Fibroblast of the aortic adventitia (primary cell): ENCODE measurements around the gene CFAP91. TPM values are rescaled to one million over a fixed set of nuclear protein-coding genes. Genes with fewer than 3 reads are reported as not detected.
A peak's percentile ranks its signal among the peaks of the same experiment; 100 is the strongest.

Experiments used
- DNase-seq: peaks from one replicate; pipeline ENCODE4 v3.0.0-alpha.2; 2010; ENCODE audit warnings: low read depth
- H3K4me3 ChIP-seq: 2 replicates; pipeline ENCODE4 v1.5.1; 2011; ENCODE audit warnings: low read depth, mild to moderate bottlenecking, control low read depth, low read length, moderate library complexity
- total RNA-seq: library from RNA; depleted of rRNA; stranded (reverse); fragments of >200 nt; gene quantifications from 2 replicates; pipeline ENCODE4 v1.2.3, GENCODE V29; 2012; ENCODE audit warnings: low replicate concordance
- TF ChIP-seq, protein P1 (sequence below): IDR thresholded peaks from 2 replicates; pipeline ENCODE4 v1.5.1; 2011; ENCODE audit warnings: mild to moderate bottlenecking, low read length, control low read depth, inconsistent platforms; ENCODE audit not compliant: insufficient read depth

Gene CFAP91
- total RNA-seq, 1 donor, result 0.81 TPM

DNA sequence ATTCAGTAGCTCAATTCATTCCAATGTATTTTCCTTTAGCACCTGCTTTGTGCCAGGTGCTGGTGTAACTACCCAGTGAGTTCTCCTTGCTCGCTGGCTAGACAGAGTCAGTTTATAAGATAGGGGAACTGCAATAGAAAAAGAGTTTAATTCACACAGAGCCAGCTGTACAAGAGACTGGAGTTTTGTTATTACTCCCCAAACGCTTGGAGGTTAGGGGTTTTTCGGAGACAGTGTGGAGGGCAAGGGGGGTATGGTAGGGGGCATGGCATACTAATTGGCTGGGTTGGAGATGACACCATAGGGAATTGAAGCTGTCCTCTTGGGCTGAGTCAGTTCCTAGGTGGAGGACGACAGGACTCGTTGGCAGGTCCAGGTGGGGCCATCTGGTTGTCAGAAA lies 5.4 kb upstream of the CFAP91 start:
- no peak for DNase-seq
- no peak overlapping the region for H3K4me3 ChIP-seq
- TF ChIP-seq, protein P1, sequence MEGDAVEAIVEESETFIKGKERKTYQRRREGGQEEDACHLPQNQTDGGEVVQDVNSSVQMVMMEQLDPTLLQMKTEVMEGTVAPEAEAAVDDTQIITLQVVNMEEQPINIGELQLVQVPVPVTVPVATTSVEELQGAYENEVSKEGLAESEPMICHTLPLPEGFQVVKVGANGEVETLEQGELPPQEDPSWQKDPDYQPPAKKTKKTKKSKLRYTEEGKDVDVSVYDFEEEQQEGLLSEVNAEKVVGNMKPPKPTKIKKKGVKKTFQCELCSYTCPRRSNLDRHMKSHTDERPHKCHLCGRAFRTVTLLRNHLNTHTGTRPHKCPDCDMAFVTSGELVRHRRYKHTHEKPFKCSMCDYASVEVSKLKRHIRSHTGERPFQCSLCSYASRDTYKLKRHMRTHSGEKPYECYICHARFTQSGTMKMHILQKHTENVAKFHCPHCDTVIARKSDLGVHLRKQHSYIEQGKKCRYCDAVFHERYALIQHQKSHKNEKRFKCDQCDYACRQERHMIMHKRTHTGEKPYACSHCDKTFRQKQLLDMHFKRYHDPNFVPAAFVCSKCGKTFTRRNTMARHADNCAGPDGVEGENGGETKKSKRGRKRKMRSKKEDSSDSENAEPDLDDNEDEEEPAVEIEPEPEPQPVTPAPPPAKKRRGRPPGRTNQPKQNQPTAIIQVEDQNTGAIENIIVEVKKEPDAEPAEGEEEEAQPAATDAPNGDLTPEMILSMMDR, result no peak

DNA sequence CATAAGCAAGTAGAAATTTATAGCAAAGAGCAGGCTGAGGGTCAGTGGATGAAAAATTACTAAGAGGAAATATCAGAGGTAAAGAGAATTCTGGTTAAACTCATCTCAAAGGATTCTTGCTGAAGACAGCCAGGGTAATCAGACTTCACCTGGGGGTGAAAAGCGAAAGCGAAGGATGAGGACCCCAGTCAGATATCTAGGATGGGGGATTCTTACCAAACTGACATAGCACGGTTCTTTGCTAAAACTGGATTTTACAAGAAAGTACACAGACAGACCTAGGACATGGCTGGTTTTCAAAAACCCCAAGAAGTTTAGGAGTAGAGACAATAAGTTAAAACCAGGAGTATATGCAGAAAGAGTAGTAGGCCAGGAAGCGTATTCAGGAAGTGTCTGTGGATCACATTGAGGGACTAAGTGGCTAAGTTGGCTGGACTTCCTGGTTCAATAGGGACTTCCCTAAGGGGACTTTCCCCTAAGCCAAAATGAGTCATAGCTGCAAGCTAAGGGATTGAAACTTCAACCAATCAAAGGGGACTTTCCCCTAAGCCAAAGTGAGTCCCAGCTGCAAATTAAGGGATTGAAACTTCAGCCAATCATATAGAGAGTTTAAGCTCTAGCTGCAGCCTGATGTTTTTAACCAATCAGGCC lies 2.4 kb upstream of the CFAP91 start:
- peak; percentile 41 for DNase-seq
- H3K4me3 ChIP-seq, result no peak overlapping the region
- TF ChIP-seq, protein P1, result no peak

DNA sequence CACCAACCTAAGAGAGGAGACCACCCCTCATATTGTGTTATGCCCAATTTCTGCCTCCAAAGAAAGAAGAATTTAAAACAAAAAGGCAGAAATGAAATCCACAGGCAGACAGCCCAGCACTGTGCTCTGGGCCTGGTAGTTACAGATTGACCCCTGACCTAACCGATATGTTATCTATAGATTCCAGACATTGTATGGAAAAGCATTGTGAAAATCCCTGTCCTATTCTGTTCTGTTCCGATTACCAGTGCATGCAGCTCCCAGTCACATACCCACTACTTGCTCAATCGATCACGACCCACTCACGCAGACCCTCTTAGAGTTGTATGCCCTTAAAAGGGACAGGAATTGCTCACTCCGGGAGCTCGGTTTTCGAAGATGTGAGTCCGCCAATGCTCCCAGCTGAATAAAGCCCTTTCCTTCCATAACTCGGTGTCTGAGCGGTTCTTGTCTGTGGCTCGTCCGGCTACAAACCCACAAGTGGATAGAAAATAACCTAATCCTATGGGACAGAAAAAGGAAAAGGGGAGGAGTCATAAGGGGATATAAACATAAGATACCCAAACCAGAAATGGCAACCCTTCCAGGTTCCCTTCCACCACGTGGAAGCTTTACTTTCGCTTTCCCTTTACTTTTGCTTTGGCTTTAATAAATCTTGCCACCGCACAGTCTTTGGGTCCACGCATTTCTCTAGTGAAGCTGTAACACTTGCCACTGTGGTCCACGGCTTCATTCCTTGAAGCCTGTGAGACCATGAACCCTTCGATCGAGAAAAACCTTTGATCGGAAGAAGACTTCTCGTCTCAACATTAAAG lies 1.7 kb upstream of the CFAP91 start:
- TF ChIP-seq, protein P1, result no peak
- no peak overlapping the region for H3K4me3 ChIP-seq
- no peak for DNase-seq

DNA sequence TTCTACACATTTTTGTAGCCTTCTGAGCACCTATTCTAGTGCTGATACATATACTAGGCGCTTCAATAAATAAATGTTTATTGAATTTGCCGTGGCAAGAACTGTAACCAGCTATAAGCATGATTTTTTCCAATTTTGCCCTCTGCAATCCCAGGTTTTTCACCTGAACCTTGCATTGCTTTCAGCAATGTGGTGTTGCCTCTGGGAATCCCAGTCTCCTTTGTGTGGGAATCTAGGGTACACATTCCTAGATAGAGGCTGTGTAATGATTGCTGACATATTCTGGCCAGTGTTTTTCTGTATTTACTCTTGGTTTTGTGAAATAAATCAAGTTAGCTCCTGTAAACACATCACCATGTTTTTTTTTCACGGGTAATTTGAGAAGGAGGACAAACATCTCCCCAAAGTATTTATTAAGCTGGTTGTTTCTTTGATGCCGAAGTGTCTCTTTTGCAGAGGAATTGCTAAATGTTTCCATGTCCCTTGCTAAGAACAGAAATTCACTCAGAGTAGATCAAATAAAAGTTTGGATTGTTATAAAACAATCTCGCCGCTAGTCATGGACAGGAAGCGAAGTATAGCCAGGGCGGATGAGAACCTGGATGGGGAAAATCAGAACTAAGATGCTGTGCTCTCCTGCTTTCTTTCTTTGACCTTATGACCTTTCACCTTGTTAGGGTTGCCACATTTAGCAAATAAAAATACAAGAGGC lies 1.2 kb downstream of the CFAP91 start:
- TF ChIP-seq, protein P1, result no peak
- H3K4me3 ChIP-seq, result no peak overlapping the region
- no peak for DNase-seq

DNA sequence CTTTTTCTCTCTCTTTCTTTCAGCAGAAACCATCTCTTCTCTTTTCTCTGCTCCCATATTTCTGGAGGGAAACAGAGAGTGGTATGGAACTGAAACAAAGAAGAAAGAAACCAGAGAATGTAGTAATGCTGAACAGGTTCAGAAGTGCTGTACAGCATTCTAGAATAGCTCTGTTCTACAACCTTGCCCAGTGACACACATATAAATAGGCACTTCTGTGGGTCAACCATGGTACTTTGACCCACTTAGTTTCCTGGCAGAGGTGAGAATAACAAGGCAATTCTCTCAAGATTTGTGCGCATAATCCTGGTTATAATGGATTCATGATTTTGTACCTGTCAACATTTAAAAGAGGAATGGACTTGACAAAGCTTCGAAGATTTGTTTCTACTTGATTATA lies 12.3 kb downstream of the CFAP91 start:
- TF ChIP-seq, protein P1, result no peak
- DNase-seq, result no peak
- H3K4me3 ChIP-seq, result no peak overlapping the region

DNA sequence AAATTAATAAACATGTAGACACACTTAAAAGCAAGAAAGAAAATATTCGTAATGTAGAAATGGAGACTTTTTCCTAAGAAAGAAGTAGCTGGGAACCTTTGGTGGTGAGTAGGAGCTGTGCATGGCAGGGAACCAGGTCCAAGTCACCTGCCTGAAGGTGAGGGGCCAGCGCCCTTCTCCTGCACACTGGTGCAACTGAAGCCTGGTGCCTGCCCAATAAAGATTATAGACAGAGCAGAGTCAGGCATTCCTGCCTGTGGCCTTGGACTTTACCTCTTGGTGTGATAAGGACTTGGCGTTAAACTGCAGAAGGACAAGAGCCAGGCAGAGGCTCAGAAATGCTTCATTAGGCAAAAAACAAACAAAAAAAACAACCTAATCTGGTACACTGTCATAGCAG lies 14.2 kb downstream of the CFAP91 start:
- TF ChIP-seq, protein P1, result no peak
- DNase-seq, result no peak

More for the DNA sequence above, 14.2 kb downstream of the CFAP91 start:
- no peak overlapping the region for H3K4me3 ChIP-seq
